UCSD-AML1 (cell line): ENCODE measurements around the gene CDK15.
A peak's percentile ranks its signal among the peaks of the same experiment; 100 is the strongest.

ENCODE experiments used
- DNase-seq: peaks from one replicate; lab custom pipeline; 2025; ENCODE audit not compliant: unreplicated experiment; lab: John Stamatoyannopoulos, UW

The CDK15 gene

GRCh38 chr2:201862843-201863242, 56.5 kb downstream of the CDK15 start:
- no peak for DNase-seq

GRCh38 chr2:201866643-201867473, 60.5 kb downstream of the CDK15 start:
- DNase-seq, result no peak

- DNase-seq, result no peak
Measured at GRCh38 chr2:201871471-201871870, 65.1 kb downstream of the CDK15 start.

GRCh38 chr2:201872591-201872990, 66.3 kb downstream of the CDK15 start:
- no peak for DNase-seq

GRCh38 chr2:201879996-201880395, 73.7 kb downstream of the CDK15 start:
- DNase-seq, result peak; percentile 57

- DNase-seq, result peak; percentile 58
Measured at GRCh38 chr2:201880579-201880978, 74.2 kb downstream of the CDK15 start.

GRCh38 chr2:201880993-201881611, 74.8 kb downstream of the CDK15 start:
- peak; percentile 49 for DNase-seq

- DNase-seq, result no peak
Measured at GRCh38 chr2:201881741-201882140, 75.4 kb downstream of the CDK15 start.

- DNase-seq, result peak; percentile 51
Measured at GRCh38 chr2:201882353-201883090, 76.2 kb downstream of the CDK15 start.

- DNase-seq, result no peak
Measured at GRCh38 chr2:201883606-201884369, 77.5 kb downstream of the CDK15 start.

GRCh38 chr2:201886504-201886903, 80.2 kb downstream of the CDK15 start:
- no peak for DNase-seq

- DNase-seq, result no peak
Measured at GRCh38 chr2:201887773-201888425, 81.6 kb downstream of the CDK15 start.

GRCh38 chr2:201888426-201888800, 82.1 kb downstream of the CDK15 start:
- DNase-seq, result no peak

- DNase-seq, result no peak
Measured at GRCh38 chr2:201890453-201890852, 84.1 kb downstream of the CDK15 start.

- no peak for DNase-seq
Measured at GRCh38 chr2:201891676-201892075, 85.3 kb downstream of the CDK15 start.

- DNase-seq, result no peak
Measured at GRCh38 chr2:201892516-201892915, 86.2 kb downstream of the CDK15 start.

- no peak for DNase-seq
Measured at GRCh38 chr2:201900362-201900761, 94.0 kb downstream of the CDK15 start.

GRCh38 chr2:201901786-201902185, 95.4 kb downstream of the CDK15 start:
- DNase-seq, result peak; percentile 60

GRCh38 chr2:201904538-201905420, 98.4 kb downstream of the CDK15 start:
- no peak for DNase-seq
